Measurements from ENCODE around the gene DDB1.

Gene DDB1

GRCh38 chr11:61287338-61287977 lies 45.4 kb downstream of the DDB1 start:
- no peak for DNase-seq (ENCODE audit: low read depth)
- no peak for TF ChIP-seq CTCF (IDR thresholded peaks at IDR 0.05; ENCODE audit: insufficient read depth, low read depth, low read length, missing control alignments)
- H3K4me3 ChIP-seq (ENCODE audit: low read length), result no peak overlapping the region

GRCh38 chr11:61283613-61284012 lies 49.3 kb downstream of the DDB1 start:
- no peak for TF ChIP-seq CTCF (IDR thresholded peaks at IDR 0.05; ENCODE audit: insufficient read depth, low read depth, low read length, missing control alignments)
- no peak overlapping the region for H3K4me3 ChIP-seq (ENCODE audit: low read length)
- DNase-seq (ENCODE audit: low read depth), result no peak

- H3K4me3 ChIP-seq (ENCODE audit: low read length), result peak overlapping the region; percentile 15
- DNase-seq (ENCODE audit: low read depth), result peak; percentile 81
- TF ChIP-seq CTCF (IDR thresholded peaks at IDR 0.05; ENCODE audit: insufficient read depth, low read depth, low read length, missing control alignments), result no peak
Measured at GRCh38 chr11:61281581-61282250, 51.2 kb downstream of the DDB1 start.

GRCh38 chr11:61280883-61281580 lies 51.9 kb downstream of the DDB1 start:
- no peak for TF ChIP-seq CTCF (IDR thresholded peaks at IDR 0.05; ENCODE audit: insufficient read depth, low read depth, low read length, missing control alignments)
- H3K4me3 ChIP-seq (ENCODE audit: low read length), result no peak overlapping the region

GRCh38 chr11:61279934-61280659 lies 52.8 kb downstream of the DDB1 start:
- TF ChIP-seq CTCF (IDR thresholded peaks at IDR 0.05; ENCODE audit: insufficient read depth, low read depth, low read length, missing control alignments), result no peak
- no peak overlapping the region for H3K4me3 ChIP-seq (ENCODE audit: low read length)

More at GRCh38 chr11:61280883-61281580, 51.9 kb downstream of the DDB1 start:
- no peak for DNase-seq (ENCODE audit: low read depth)

GRCh38 chr11:61278001-61278470 lies 54.9 kb downstream of the DDB1 start:
- no peak for DNase-seq (ENCODE audit: low read depth)
- TF ChIP-seq CTCF (IDR thresholded peaks at IDR 0.05; ENCODE audit: insufficient read depth, low read depth, low read length, missing control alignments), result no peak
- H3K4me3 ChIP-seq (ENCODE audit: low read length), result no peak overlapping the region

More at GRCh38 chr11:61279934-61280659, 52.8 kb downstream of the DDB1 start:
- DNase-seq (ENCODE audit: low read depth), result peak; percentile 99
